ENCODE data around the gene CLCN4.

GRCh38 chrX:10178866-10179463 lies 22.2 kb downstream of the CLCN4 start:
- no peak for TF ChIP-seq CTCF (IDR thresholded peaks at IDR 0.05)
- TF ChIP-seq POLR2A (IDR thresholded peaks at IDR 0.05), result no peak

Data from lower leg skin (tissue), 3 donors.